A549 (cell line): ENCODE measurements around the gene SLC7A4. TPM values are rescaled to one million over a fixed set of nuclear protein-coding genes. Genes with fewer than 3 reads are reported as not detected.

Experiments used
- ATAC-seq, 2 experiments: fragments of 200-7000 bp in 1 of 2; fragments of >200 bp in 1 of 2; cut with Nextera tagmentation in 1 of 2; cut with Tn5 transposase in 1 of 2; 3 replicates each; pipeline versions ENCODE4 v1.8.0 to v1.9.1; 2018 to 2020; ENCODE audit warnings: mild to moderate bottlenecking in 1 of 2, moderate library complexity in 1 of 2
- CTCF ChIA-PET: fragments of 300-600 bp; sonication (Branson Sonifier 250); formaldehyde crosslinking; extraction: SDS; loops from one replicate; lab custom pipeline; 2021; ENCODE audit warnings: antibody characterized with exemption, inconsistent platforms; lab: Yijun Ruan, JAX
- POLR2A ChIA-PET: fragments of 350-600 bp; formaldehyde crosslinking; extraction: SDS; loops from one replicate; lab custom pipeline; 2021; ENCODE audit warnings: antibody characterized with exemption, inconsistent platforms; lab: Yijun Ruan, JAX
- DNase-seq, 2 experiments: peaks; one replicate each; pipeline versions ENCODE4 v3.0.0 to v3.0.0-alpha.2; 2011 to 2016; ENCODE audit warnings: low read depth in 1 of 2, low spot score in 1 of 2
- FAIRE-seq: peaks from 2 replicates; lab custom pipeline; 2011; peaks lifted over from hg19 to GRCh38; lab: Jason Lieb, UNC
- H3K27ac ChIP-seq, 2 experiments: fragments of >200 bp; sonication (Bioruptor Twin); formaldehyde crosslinking; 3 replicates each; pipeline ENCODE4 v1.5.1; 2016 to 2017
- H3K4me1 ChIP-seq: fragments of >200 bp; sonication (Bioruptor Twin); formaldehyde crosslinking; 3 replicates; pipeline ENCODE4 v1.6.1; 2016
- H3K4me2 ChIP-seq: fragments of >200 bp; sonication (Bioruptor Twin); formaldehyde crosslinking; 3 replicates; pipeline ENCODE4 v1.6.1; 2016
- H3K4me3 ChIP-seq: fragments of >200 bp; sonication (Bioruptor Twin); formaldehyde crosslinking; 3 replicates; pipeline ENCODE4 v1.5.1; 2016
- H3K9me3 ChIP-seq: fragments of >200 bp; sonication (Bioruptor Twin); formaldehyde crosslinking; 3 replicates; pipeline ENCODE4 v1.6.1; 2016
- BHLHE40 ChIP-seq: IDR thresholded peaks from 2 replicates; pipeline ENCODE4 v1.6.1; 2012; ENCODE audit warnings: low read depth, low read length, inconsistent platforms
- CBX2 ChIP-seq: fragments of 200-600 bp; sonication (generic); IDR thresholded peaks from 2 replicates; pipeline ENCODE4 v1.6.1; 2016; ENCODE audit warnings: low read depth, mild to moderate bottlenecking, borderline replicate concordance
- CBX8 ChIP-seq: fragments of 200-600 bp; sonication (generic); IDR thresholded peaks from 2 replicates; pipeline ENCODE4 v1.6.1; 2016
- CEBPB ChIP-seq, 2 experiments: fragments of >200 bp in 1 of 2; sonication (Bioruptor Twin) in 1 of 2; formaldehyde crosslinking in 1 of 2; IDR thresholded peaks; 2 replicates each; pipeline ENCODE4 v1.6.1; 2012 to 2016
- CHD2 ChIP-seq: fragments of 150-350 bp; IDR thresholded peaks from 2 replicates; pipeline ENCODE4 v1.6.1; 2014; ENCODE audit warnings: low read length; ENCODE audit not compliant: partially characterized antibody
- EHMT2 ChIP-seq: fragments of 200-600 bp; sonication (generic); IDR thresholded peaks from 2 replicates; pipeline ENCODE4 v1.6.1; 2016; ENCODE audit warnings: antibody characterized with exemption, low read depth, mild to moderate bottlenecking, moderate library complexity
- FOXS1 ChIP-seq: fragments of 250-450 bp; sonication (Bioruptor Pico); IDR thresholded peaks from 2 replicates; pipeline ENCODE4 v1.5.0; 2020; ENCODE audit warnings: mild to moderate bottlenecking, moderate library complexity
- GATA3 ChIP-seq: IDR thresholded peaks from 2 replicates; pipeline ENCODE4 v1.6.1; 2012; ENCODE audit warnings: borderline replicate concordance
- HEYL ChIP-seq: fragments of 250-450 bp; sonication (Bioruptor Pico); IDR thresholded peaks from 2 replicates; pipeline ENCODE4 v1.8.0; 2021; ENCODE audit warnings: mild to moderate bottlenecking, moderate library complexity
- HOXB13 ChIP-seq: fragments of 250-450 bp; sonication (Bioruptor Pico); IDR thresholded peaks from 2 replicates; pipeline ENCODE4 v1.5.0; 2020; ENCODE audit warnings: low read depth, mild to moderate bottlenecking, moderate library complexity
- KDM1A ChIP-seq: fragments of 200-600 bp; sonication (generic); IDR thresholded peaks from 2 replicates; pipeline ENCODE4 v1.6.1; 2016; ENCODE audit warnings: low read depth, mild to moderate bottlenecking
- MAZ ChIP-seq: fragments of 150-350 bp; IDR thresholded peaks from 2 replicates; pipeline ENCODE4 v1.6.1; 2014; ENCODE audit warnings: antibody characterized with exemption, low read depth, low read length, borderline replicate concordance
- NPAS2 ChIP-seq: fragments of 250-450 bp; sonication (Bioruptor Pico); IDR thresholded peaks from 2 replicates; pipeline ENCODE4 v1.8.0; 2022; ENCODE audit warnings: mild to moderate bottlenecking, moderate library complexity, borderline replicate concordance
- NR3C1 ChIP-seq: fragments of >200 bp; sonication (Bioruptor Twin); formaldehyde crosslinking; IDR thresholded peaks from 3 replicates; pipeline ENCODE4 v1.6.1; 2017
- PHF8 ChIP-seq: fragments of 200-600 bp; sonication (generic); IDR thresholded peaks from 2 replicates; pipeline ENCODE4 v1.6.1; 2016; ENCODE audit warnings: low read depth, mild to moderate bottlenecking, antibody characterized with exemption, moderate library complexity, borderline replicate concordance
- RAD21 ChIP-seq, 2 experiments: fragments of >200 bp in 1 of 2; sonication (Bioruptor Twin) in 1 of 2; formaldehyde crosslinking in 1 of 2; IDR thresholded peaks in 1 of 2; conservative IDR thresholded peaks in 1 of 2; 2 replicates in 1 of 2; 3 replicates in 1 of 2; pipeline ENCODE4 v1.6.1; 2012 to 2018; ENCODE audit warnings: inconsistent platforms in 1 of 2
- RFX5 ChIP-seq: fragments of 450-650 bp; IDR thresholded peaks from 2 replicates; pipeline ENCODE4 v1.7.1; 2014; ENCODE audit warnings: antibody characterized with exemption, mild to moderate bottlenecking, moderate library complexity
- SREBF2 ChIP-seq: fragments of 450-650 bp; IDR thresholded peaks from 2 replicates; pipeline ENCODE4 v1.6.1; 2014; ENCODE audit warnings: mild to moderate bottlenecking, moderate library complexity
- TP53 ChIP-seq: fragments of 250-450 bp; sonication (Bioruptor Pico); IDR thresholded peaks from 2 replicates; pipeline ENCODE4 v1.5.0; 2021; ENCODE audit warnings: mild to moderate bottlenecking, moderate library complexity
- ZC3H11A ChIP-seq: fragments of 450-650 bp; IDR thresholded peaks from 2 replicates; pipeline ENCODE4 v1.6.1; 2014; ENCODE audit warnings: antibody characterized with exemption, mild to moderate bottlenecking
- ZNF302 ChIP-seq: fragments of 250-450 bp; sonication (Bioruptor Pico); IDR thresholded peaks from 2 replicates; pipeline ENCODE4 v1.9.0; 2021; ENCODE audit warnings: inconsistent platforms, mild to moderate bottlenecking, moderate library complexity
- ZSCAN20 ChIP-seq: fragments of 250-450 bp; sonication (Bioruptor Pico); IDR thresholded peaks from 2 replicates; pipeline ENCODE4 v1.8.0; 2022; ENCODE audit warnings: mild to moderate bottlenecking, moderate library complexity
- WGBS: methylation state at CpG from one replicate; pipeline ENCODE4 v1.1.6; 2017; ENCODE audit errors: missing lambda C conversion rate; 5-methylcytosine and 5-hydroxymethylcytosine counted together
- polyA plus RNA-seq, 4 experiments: library from polyadenylated mRNA; depleted of rRNA in 3 of 4; stranded (reverse); fragments of >200 nt; fragmentation: RNase III in 1 of 4; extraction: RNeasy Plus Mini Kit Qiagen cat#74134 plus additional on column Dnase treatment in 1 of 4; gene quantifications; 2 replicates in 3 of 4; 3 replicates in 1 of 4; pipeline ENCODE4 v1.2.3, GENCODE V29; 2011 to 2017
- TF ChIP-seq, protein P1 (sequence below): IDR thresholded peaks from 2 replicates; pipeline ENCODE4 v1.6.1; 2012; ENCODE audit warnings: low read depth, borderline replicate concordance
- TF ChIP-seq, protein P2 (sequence below): fragments of >200 bp; sonication (Bioruptor Twin); formaldehyde crosslinking; IDR thresholded peaks from 3 replicates; pipeline ENCODE4 v1.5.1; 2016
- TF ChIP-seq, protein P3 (sequence below): fragments of >200 bp; sonication (Bioruptor Twin); formaldehyde crosslinking; IDR thresholded peaks from 3 replicates; pipeline ENCODE4 v1.6.1; 2016
- TF ChIP-seq, protein P4 (sequence below): fragments of 250-450 bp; sonication (Bioruptor Pico); IDR thresholded peaks from 2 replicates; pipeline ENCODE4 v1.5.0; 2020; ENCODE audit warnings: low read depth, mild to moderate bottlenecking, moderate library complexity

SLC7A4 gene
- polyA plus RNA-seq, 2 of the 4 experiments (the other 2 are of a cell fraction), result not detected

DNA sequence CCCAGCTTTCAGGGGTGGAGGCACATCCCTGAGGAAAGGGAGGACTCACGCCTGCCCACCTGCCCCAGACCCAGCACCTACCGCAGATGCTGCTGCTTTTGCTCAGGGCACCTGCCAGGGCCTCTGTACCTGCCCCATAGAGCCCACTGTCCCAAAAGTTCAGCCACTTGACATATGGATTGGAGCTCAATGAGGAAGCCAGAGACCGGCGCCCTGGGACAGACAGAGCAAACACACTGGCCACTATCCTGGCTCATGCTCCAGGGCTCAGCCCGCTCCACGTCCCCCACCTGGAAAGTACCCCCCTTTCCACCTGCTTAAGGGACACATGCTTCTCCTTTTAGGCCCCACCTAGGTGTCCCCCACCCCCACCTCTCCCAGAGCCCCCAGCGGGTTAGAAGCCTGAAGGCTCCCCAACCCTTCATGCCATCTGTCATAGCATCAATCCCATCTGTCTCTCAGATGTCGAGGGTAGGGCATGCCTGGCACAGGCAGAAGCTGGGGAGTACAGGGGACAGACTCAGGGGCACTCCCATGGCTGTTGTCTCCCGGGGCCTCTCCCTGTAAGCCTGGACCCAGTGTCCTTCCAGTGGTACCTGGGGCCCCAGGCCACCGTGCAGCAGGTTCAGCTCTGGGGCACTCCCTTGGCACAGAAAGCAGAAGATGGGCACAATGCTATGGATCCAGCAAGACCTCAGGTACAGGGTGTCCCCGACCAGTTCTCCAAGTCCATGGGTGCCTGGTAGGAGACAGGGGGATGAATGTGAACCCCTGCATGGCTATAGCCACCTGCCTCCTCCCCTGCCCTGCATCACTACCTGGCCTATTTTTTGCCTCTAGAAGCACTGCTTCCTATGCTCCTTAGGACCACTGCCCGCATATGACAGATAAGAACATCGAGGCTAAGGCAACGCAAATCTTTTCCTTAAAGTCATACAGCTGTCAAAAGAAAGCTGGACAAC is 19.6 kb downstream of the SLC7A4 start:
- Histone ChIP-seq H3K4me2 (no peak overlapping the region), H3K27ac (no peak overlapping the region), H3K4me3 (no peak overlapping the region), H3K9me3 (no peaks in the 10 kb centered on the region), H3K4me1 (peaks cover 18% of the 10 kb centered on the region)
- WGBS, result 93% methylated on average over 6 of the region's 14 CpGs
- FAIRE-seq (no peak), ATAC-seq (no peak), DNase-seq (no peak)
- POLR2A ChIA-PET, result no interaction called here
- CTCF ChIA-PET, result interaction anchor here (0.7 to 1.2 kb wide), 2 partner anchors 8 to 40 kb away, joined by 3 to 4 read pairs; no protein-coding TSS in a partner anchor
- TF ChIP-seq NR3C1, result no peak
- TF ChIP-seq GATA3, result no peak
- TF ChIP-seq ZSCAN20 (CRISPR knock-in tag), result no peak
- no peak for TF ChIP-seq RAD21 (conservative IDR thresholded peaks at IDR 0.05 in 1 of 2, IDR thresholded peaks at IDR 0.05 in 1 of 2)
- no peak for TF ChIP-seq MAZ
- TF ChIP-seq FOXS1, result no peak
- TF ChIP-seq KDM1A, result no peak
- TF ChIP-seq SREBF2, result no peak
- TF ChIP-seq ZC3H11A, result no peak
- TF ChIP-seq, protein P1, sequence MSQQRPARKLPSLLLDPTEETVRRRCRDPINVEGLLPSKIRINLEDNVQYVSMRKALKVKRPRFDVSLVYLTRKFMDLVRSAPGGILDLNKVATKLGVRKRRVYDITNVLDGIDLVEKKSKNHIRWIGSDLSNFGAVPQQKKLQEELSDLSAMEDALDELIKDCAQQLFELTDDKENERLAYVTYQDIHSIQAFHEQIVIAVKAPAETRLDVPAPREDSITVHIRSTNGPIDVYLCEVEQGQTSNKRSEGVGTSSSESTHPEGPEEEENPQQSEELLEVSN, result no peak
- TF ChIP-seq PHF8, result no peak
- no peak for TF ChIP-seq ZNF302 (CRISPR knock-in tag)
- no peak for TF ChIP-seq EHMT2
- TF ChIP-seq, protein P2, sequence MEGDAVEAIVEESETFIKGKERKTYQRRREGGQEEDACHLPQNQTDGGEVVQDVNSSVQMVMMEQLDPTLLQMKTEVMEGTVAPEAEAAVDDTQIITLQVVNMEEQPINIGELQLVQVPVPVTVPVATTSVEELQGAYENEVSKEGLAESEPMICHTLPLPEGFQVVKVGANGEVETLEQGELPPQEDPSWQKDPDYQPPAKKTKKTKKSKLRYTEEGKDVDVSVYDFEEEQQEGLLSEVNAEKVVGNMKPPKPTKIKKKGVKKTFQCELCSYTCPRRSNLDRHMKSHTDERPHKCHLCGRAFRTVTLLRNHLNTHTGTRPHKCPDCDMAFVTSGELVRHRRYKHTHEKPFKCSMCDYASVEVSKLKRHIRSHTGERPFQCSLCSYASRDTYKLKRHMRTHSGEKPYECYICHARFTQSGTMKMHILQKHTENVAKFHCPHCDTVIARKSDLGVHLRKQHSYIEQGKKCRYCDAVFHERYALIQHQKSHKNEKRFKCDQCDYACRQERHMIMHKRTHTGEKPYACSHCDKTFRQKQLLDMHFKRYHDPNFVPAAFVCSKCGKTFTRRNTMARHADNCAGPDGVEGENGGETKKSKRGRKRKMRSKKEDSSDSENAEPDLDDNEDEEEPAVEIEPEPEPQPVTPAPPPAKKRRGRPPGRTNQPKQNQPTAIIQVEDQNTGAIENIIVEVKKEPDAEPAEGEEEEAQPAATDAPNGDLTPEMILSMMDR, result no peak
- no peak for TF ChIP-seq CBX2

DNA sequence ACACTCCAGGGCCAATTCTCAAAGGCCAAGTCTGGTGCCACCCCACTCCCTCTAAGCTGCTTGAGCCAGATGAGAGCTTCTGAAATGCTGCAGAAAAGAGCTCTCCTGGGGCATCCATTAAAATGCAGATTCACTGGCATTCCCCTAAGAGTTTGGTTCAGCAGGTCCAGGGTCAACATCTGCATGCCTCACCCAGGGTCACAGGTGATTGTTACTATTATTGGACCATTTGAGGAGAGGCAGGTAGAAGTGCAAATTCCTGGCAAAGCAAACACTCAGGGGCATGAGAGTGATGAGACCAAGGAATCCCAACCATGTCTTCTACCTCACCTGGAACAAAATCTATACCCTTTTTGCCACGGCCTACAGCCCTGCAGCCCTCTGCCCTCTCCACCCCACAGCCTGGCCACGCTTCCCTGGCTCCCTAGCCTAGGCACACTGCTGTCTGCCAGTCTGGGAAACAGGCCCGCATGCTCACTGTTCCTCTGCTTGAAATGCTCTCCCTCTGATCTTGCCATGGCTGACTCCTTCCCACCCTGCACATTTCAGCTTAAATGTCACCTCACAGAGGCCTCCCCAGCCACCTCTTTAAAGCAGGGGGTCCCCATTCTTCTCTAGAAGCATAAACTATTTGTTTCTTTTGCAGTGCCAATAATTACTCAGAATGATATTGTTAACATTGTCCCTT is 21.8 kb downstream of the SLC7A4 start:
- H3K4me3 ChIP-seq, result no peak overlapping the region
- TF ChIP-seq EHMT2 (no peak), NPAS2 (CRISPR knock-in tag) (no peak), TP53 (no peak), CEBPB (IDR thresholded peaks at IDR 0.05) (no peak), HOXB13 (no peak), ZSCAN20 (CRISPR knock-in tag) (no peak), RFX5 (no peak), CBX8 (no peak), CHD2 (no peak), BHLHE40 (no peak), HEYL (CRISPR knock-in tag) (no peak)
- TF ChIP-seq, protein P3, sequence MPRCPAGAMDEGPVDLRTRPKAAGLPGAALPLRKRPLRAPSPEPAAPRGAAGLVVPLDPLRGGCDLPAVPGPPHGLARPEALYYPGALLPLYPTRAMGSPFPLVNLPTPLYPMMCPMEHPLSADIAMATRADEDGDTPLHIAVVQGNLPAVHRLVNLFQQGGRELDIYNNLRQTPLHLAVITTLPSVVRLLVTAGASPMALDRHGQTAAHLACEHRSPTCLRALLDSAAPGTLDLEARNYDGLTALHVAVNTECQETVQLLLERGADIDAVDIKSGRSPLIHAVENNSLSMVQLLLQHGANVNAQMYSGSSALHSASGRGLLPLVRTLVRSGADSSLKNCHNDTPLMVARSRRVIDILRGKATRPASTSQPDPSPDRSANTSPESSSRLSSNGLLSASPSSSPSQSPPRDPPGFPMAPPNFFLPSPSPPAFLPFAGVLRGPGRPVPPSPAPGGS, result no peak
- TF ChIP-seq, protein P4, sequence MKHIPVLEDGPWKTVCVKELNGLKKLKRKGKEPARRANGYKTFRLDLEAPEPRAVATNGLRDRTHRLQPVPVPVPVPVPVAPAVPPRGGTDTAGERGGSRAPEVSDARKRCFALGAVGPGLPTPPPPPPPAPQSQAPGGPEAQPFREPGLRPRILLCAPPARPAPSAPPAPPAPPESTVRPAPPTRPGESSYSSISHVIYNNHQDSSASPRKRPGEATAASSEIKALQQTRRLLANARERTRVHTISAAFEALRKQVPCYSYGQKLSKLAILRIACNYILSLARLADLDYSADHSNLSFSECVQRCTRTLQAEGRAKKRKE (CRISPR knock-in tag), result no peak
- H3K4me1 ChIP-seq, result peaks cover 17% of the 10 kb centered on the region
- H3K4me2 ChIP-seq, result no peak overlapping the region
- DNase-seq (no peak), FAIRE-seq (no peak), ATAC-seq (no peak)
- WGBS, result 68% methylated on average over 3 of the region's 3 CpGs
- POLR2A ChIA-PET, result no interaction called here
- no peak overlapping the region for H3K27ac ChIP-seq
- no peaks in the 10 kb centered on the region for H3K9me3 ChIP-seq
- CTCF ChIA-PET, result interaction anchor here (1.2 kb wide), 1 partner anchor 125 kb away, joined by 4 read pairs; no protein-coding TSS in a partner anchor
